Kidney (tissue), 14 donors: Measurements from ENCODE around the gene PTGDR2. TPM values are rescaled to one million over a fixed set of nuclear protein-coding genes. Genes with fewer than 3 reads are reported as not detected.

Source experiments
- DNase-seq, 5 donors: peaks; one replicate each; pipeline ENCODE4 v3.0.0-alpha.2; 2013 to 2020
- FAIRE-seq: peaks from 2 replicates; lab custom pipeline; 2012; peaks lifted over from hg19 to GRCh38; lab: Jason Lieb, UNC
- H3K27ac ChIP-seq, 2 donors: one replicate each; pipeline ENCODE4 v1.7.0; 2013; ENCODE audit warnings: low read depth in 2 of 2, low read length in 2 of 2, inconsistent platforms in 1 of 2
- H3K27me3 ChIP-seq: one replicate; pipeline ENCODE4 v1.7.1; 2013; ENCODE audit warnings: low read length, inconsistent platforms; ENCODE audit not compliant: control insufficient read depth, insufficient read depth
- H3K36me3 ChIP-seq, 3 donors: one replicate each; pipeline versions ENCODE4 v1.7.0 to v1.7.1; 2013; ENCODE audit warnings: low read length in 3 of 3, control low read depth in 1 of 3, inconsistent platforms in 1 of 3; ENCODE audit not compliant: insufficient read depth in 3 of 3, control insufficient read depth in 2 of 3
- H3K4me1 ChIP-seq, 3 donors: one replicate each; pipeline versions ENCODE4 v1.7.0 to v1.7.1; 2013; ENCODE audit warnings: low read length in 3 of 3, inconsistent platforms in 1 of 3, low read depth in 1 of 3; ENCODE audit not compliant: control insufficient read depth in 2 of 3, insufficient read depth in 2 of 3
- H3K4me3 ChIP-seq, 3 donors: one replicate each; pipeline versions ENCODE4 v1.7.0 to v1.8.1; 2013; ENCODE audit warnings: low read length in 3 of 3, control low read depth in 1 of 3, inconsistent platforms in 1 of 3
- H3K9ac ChIP-seq, 3 donors: one replicate each; pipeline versions ENCODE4 v1.7.0 to v1.7.1; 2013; ENCODE audit warnings: low read length in 3 of 3, control low read depth in 1 of 3, inconsistent platforms in 1 of 3
- H3K9me3 ChIP-seq, 3 donors: one replicate each; pipeline versions ENCODE4 v1.7.0 to v1.7.1; 2013; ENCODE audit warnings: low read length in 3 of 3, control low read depth in 1 of 3, inconsistent platforms in 1 of 3; ENCODE audit not compliant: control insufficient read depth in 2 of 3, insufficient read depth in 1 of 3
- intact Hi-C: fragments of 100-400 bp; cut with DNase I; formaldehyde crosslinking; loops from one replicate; pipeline ENCODE4 v1.11.1; 2022
- polyA plus RNA-seq: library from polyadenylated mRNA; stranded (reverse); fragments of 350-450 nt; fragmentation: Illumina TruSeq; extraction: RNeasy Lipid Tissue Mini Kit (QIAGEN cat#74804); gene quantifications from one replicate; pipeline ENCODE4 v1.2.3, GENCODE V29; 2014; ENCODE audit warnings: low read depth, low replicate concordance; ENCODE audit not compliant: insufficient read depth
- total RNA-seq: library from RNA; stranded (reverse); fragmentation: NEBNext Ultra II Directional; extraction: Animal tissue kit (Norgen Biotek cat#: 25700); gene quantifications from one replicate; pipeline ENCODE4 v1.2.1, GENCODE V29; 2021
- TF ChIP-seq, protein P1 (sequence below): IDR thresholded peaks from 3 replicates; pipeline ENCODE4 v1.5.1; 2012; ENCODE audit warnings: mild to moderate bottlenecking, moderate library complexity, borderline replicate concordance; ENCODE audit not compliant: insufficient read depth; ENCODE audit errors: extremely low read depth
- donor health status: control.
- donor health status: control.
- donor health status: control.
- donor health status: control.
- donor health status: control.
- donor health status: DM: yes; HTN: yes; CAD: no.
- donor health status: Normal renal cell carcinoma (clear cell type).

PTGDR2 gene
- total and polyA plus RNA-seq, 2 donors from 2014 or later: 0.16 TPM; not detected in 1

DNA sequence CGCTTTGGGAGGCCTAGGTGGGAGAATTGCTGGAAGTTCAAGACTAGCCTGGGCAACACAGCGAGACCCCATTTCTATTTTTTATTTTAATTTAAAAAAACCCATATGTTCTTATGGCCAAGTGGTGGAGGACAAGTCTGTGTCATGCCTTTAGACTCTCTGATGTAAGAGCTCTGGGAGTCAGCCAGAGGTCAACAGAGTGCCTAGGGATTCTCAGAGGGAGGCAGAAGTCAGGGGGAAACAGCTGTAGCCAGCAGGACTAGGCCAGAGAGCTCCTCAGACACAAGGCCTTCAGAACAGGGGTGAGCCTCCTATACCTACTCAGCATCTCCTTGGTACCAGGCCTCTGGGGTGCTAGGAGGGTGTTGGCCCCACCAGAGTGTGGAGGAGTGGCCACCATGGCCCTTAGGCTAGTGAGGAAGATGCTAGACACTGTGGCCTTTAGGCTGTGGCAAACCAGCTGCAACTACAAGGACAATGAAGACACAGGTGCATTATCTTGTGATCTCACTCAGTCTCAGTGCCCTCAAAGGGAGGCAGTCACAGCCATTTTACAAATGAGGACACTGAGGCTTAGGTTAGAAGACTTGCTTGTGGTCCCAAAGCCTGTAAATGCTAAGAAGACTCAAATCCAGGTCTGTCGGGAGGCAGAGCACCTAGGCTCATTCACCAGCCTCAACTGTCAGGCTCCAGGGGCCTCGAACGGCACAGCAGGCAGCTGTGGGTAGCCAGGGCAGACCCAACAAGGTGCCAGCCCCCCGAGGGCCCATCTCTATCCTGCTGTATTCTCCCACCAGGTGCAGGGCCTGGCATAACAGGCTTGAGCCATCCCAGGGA is 16.6 kb upstream of the PTGDR2 start:
- Histone ChIP-seq H3K36me3 (no peaks in the 10 kb centered on the region), H3K27ac (no peak overlapping the region), H3K4me1 (no peaks in the 10 kb centered on the region), H3K9me3 (no peaks in the 10 kb centered on the region), H3K4me3 (no peak overlapping the region), H3K9ac (no peak overlapping the region), H3K27me3 (no peaks in the 10 kb centered on the region)
- TF ChIP-seq, protein P1, sequence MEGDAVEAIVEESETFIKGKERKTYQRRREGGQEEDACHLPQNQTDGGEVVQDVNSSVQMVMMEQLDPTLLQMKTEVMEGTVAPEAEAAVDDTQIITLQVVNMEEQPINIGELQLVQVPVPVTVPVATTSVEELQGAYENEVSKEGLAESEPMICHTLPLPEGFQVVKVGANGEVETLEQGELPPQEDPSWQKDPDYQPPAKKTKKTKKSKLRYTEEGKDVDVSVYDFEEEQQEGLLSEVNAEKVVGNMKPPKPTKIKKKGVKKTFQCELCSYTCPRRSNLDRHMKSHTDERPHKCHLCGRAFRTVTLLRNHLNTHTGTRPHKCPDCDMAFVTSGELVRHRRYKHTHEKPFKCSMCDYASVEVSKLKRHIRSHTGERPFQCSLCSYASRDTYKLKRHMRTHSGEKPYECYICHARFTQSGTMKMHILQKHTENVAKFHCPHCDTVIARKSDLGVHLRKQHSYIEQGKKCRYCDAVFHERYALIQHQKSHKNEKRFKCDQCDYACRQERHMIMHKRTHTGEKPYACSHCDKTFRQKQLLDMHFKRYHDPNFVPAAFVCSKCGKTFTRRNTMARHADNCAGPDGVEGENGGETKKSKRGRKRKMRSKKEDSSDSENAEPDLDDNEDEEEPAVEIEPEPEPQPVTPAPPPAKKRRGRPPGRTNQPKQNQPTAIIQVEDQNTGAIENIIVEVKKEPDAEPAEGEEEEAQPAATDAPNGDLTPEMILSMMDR: no peak
- intact Hi-C loops: no loop called here
- peak in 2 of 5 donors; percentile 20 to 53 for DNase-seq
- no peak for FAIRE-seq

DNA sequence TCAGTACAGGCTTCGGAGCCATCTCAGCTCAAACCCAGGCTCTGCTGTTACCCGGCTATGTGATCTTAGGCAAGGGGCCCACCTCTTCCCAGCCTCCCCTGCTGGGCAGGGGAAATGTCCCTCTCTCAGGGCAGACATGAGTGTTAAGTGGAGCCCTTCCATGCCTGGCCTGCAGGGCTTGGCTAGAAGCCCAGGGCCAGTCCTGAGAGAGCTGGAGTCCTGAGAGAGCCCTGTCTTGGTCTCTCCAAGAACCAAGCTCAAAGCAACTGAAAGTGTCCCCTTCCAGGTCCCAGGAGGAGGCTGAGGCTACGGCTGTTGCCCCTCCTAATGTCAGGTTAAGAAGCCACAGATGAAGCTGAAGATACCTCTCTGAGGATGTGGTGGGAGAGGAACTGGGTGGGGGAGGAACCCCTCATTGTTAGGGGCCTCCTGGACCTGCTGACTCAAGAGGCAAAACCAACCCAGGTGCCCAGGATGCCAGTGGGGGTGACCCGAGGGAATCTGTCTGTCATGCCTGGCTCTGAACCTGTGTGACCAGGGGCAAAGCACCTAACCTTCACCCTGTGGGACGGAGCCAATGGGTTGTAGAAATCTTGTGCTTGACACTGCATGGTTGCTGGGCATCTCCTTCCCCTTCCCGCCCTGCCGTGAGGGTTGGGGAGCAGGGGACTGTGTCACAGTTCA is 15.8 kb upstream of the PTGDR2 start:
- Histone ChIP-seq H3K4me3 (no peak overlapping the region), H3K4me1 (no peaks in the 10 kb centered on the region), H3K36me3 (no peaks in the 10 kb centered on the region), H3K27ac (no peak overlapping the region), H3K27me3 (no peaks in the 10 kb centered on the region), H3K9me3 (no peaks in the 10 kb centered on the region), H3K9ac (no peak overlapping the region)
- FAIRE-seq: no peak
- intact Hi-C loops: no loop called here
- TF ChIP-seq, protein P1: no peak
- DNase-seq: peak in 1 of 5 donors; percentile 17

DNA sequence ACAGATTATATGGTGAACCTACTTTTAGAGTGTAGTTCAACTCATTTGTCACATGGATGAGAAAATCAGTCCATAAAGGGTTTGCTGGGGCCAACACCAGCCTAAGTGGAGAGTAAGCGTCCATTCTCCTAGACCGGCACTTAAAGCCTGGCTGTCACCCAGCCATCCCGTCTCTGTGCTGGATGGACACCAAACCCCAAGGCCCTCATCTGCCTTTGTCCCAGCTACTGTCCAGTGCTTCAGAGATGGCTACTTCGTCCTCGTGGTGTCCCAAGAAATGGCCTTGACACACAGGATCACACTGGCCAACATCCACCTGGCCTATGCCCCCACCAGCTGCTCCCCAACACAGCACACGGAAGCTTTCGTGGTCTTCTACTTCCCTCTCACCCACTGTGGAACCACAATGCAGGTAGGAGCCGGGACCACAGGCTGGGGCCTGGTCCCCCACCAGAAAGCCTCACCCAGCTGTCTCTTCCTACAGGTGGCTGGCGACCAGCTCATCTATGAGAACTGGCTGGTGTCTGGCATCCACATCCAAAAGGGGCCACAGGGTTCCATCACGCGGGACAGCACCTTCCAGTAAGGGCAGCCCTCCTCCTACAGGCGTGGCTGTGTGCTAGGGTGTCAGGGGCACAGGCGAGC is 15.1 kb upstream of the PTGDR2 start:
- Histone ChIP-seq H3K4me1 (no peaks in the 10 kb centered on the region), H3K27ac (no peak overlapping the region), H3K27me3 (no peaks in the 10 kb centered on the region), H3K36me3 (no peaks in the 10 kb centered on the region), H3K4me3 (no peak overlapping the region), H3K9ac (no peak overlapping the region), H3K9me3 (no peaks in the 10 kb centered on the region)
- DNase-seq: peak in 1 of 5 donors; percentile 22
- no peak for FAIRE-seq
- TF ChIP-seq, protein P1: no peak
- intact Hi-C loops: no loop called here
